Neural progenitor cell (in vitro differentiated cells): ENCODE data around the gene PJVK.

Experiments used
- CTCF ChIP-seq: fragments of 200-600 bp; sonication (generic); IDR thresholded peaks from 2 replicates; pipeline ENCODE4 v1.5.1; 2017; ENCODE audit warnings: antibody characterized with exemption, mild to moderate bottlenecking
- EZH2 ChIP-seq: fragments of 200-600 bp; sonication (generic); IDR thresholded peaks from 2 replicates; pipeline ENCODE4 v1.6.1; 2017; ENCODE audit warnings: antibody characterized with exemption, mild to moderate bottlenecking, moderate library complexity
- EZH2phosphoT487 ChIP-seq: fragments of 200-600 bp; sonication (generic); IDR thresholded peaks from 2 replicates; pipeline ENCODE4 v1.6.1; 2017; ENCODE audit warnings: antibody characterized with exemption

GRCh38 chr2:178450774-178451525 is at the start of gene PJVK, which contains the start of gene PRKRA:
- no peak for TF ChIP-seq CTCF
- TF ChIP-seq EZH2phosphoT487 = no peak
- TF ChIP-seq EZH2 = no peak
